GM10266 (cell line): ENCODE measurements around the gene TRIM33.
"Not testable (repeated sequence)": the region's sequence is repeated elsewhere in the genome, so short reads cannot be mapped to it uniquely, and the experiment has no call there.

Experiments used
- DNase-seq: peaks from one replicate; pipeline ENCODE4 v3.0.0; 2012; ENCODE audit errors: extremely low spot score
- CTCF ChIP-seq: IDR thresholded peaks from 2 replicates; pipeline ENCODE4 v1.5.1; 2012; ENCODE audit warnings: mild to moderate bottlenecking, low read depth; ENCODE audit not compliant: control insufficient read depth, insufficient read depth; ENCODE audit errors: missing control alignments

The TRIM33 gene

DNA sequence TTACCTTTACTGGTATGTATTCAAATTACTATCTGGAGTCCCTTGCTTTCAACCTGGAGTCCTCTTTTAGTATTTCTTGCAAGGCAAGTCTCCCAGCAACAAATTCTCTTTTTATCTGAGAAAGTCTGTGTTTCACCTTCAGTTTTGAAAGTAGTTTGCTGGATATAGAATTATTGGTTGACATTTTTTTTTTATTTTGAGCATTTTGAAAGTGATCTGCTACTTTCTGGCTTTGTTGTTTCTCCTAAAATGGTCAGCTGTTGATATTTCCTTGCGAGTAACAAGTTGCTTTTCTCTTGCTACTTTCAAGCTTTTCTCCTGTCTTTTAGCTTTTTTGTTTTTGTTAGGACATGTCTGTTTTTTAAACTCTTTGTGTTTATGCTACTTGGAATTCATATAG is 126.1 kb downstream of the TRIM33 start:
- no peak for DNase-seq
- no peak for TF ChIP-seq CTCF

GRCh38 chr1:114379987-114380386 is 131.0 kb downstream of the TRIM33 start:
- no peak for DNase-seq
- TF ChIP-seq CTCF: no peak

- TF ChIP-seq CTCF: no peak
- no peak for DNase-seq
Observed at GRCh38 chr1:114379358-114379757, 131.6 kb downstream of the TRIM33 start.

DNA sequence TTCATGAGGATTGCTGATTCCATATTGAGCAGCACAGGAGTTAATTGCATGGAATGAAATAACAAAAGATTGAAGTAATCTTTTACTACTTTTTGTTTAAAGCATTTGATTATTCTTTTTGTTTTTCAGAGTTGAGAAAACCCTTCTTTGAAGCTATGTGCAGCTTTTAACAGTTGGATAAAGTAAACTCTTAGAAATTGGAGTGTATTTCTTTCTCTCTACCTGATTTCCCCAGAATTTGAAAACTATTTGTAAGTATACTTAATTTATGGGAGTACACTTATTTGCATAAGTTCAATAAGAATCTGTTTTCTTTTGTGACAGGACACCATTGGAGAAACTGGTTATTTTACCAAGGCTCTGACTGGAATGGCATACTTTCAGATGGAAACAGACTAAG is 133.6 kb downstream of the TRIM33 start:
- no peak for DNase-seq
- no peak for TF ChIP-seq CTCF

DNA sequence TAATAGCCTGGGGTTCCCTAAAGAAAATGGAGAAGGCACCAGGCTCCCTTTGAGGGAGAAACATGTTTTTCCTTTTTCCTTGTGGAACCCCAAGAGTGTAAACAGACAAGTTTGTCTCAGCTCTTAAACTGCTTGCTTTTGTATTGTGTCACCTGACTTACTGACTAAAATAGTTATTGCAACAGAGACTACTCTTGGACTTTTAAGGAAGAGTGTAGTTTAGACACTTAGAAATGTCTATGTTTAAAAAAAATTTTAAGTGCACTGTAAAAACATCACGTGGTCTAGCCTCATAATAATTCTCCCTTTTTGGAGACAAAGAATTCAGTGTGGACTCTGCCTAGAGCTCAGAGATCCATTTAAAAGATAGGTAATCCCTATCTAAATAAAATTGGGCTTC is 141.1 kb downstream of the TRIM33 start:
- TF ChIP-seq CTCF: no peak
- no peak for DNase-seq

- DNase-seq: not testable (repeated sequence)
Observed at GRCh38 chr1:114369266-114369919, 141.6 kb downstream of the TRIM33 start.

- no peak for DNase-seq
- TF ChIP-seq CTCF: no peak
Observed at GRCh38 chr1:114368560-114369255, 142.3 kb downstream of the TRIM33 start.
